Measurements from ENCODE around the gene FXR2. TPM values are rescaled to one million over a fixed set of nuclear protein-coding genes. Genes with fewer than 3 reads are reported as not detected.

FXR2 gene
- total RNA-seq, 2 experiments from 2014 or later, result 32.1 to 32.4 TPM

- ChIA-PET POLR2A (interaction anchor here (0.6 kb wide), 1 partner anchor 175 kb away, joined by 4 read pairs; no protein-coding TSS in a partner anchor), CTCF (ENCODE audit: unreplicated experiment) (no interaction called here)
- peak overlapping the region; percentile 94 for H3K4me2 ChIP-seq (ENCODE audit: low read length)
- H3K27ac ChIP-seq (ENCODE audit: low read depth, low read length, poor library complexity, severe bottlenecking), result no peak overlapping the region
- H3K9me3 ChIP-seq (ENCODE audit: low read length), result no peaks in the 10 kb centered on the region
- no TSS peak for BruUV-seq (replicated peaks)
- no peak overlapping the region for H2AFZ ChIP-seq (ENCODE audit: low read length)
- peaks cover 31% of the 10 kb centered on the region; the same call in 1 of the 2 replicates for H3K79me2 ChIP-seq (ENCODE audit: insufficient read depth, low read depth, low read length)
- peaks cover 48% of the 10 kb centered on the region for H3K36me3 ChIP-seq (ENCODE audit: insufficient read depth, low read length)
- H3K9me2 ChIP-seq (ENCODE audit: insufficient read depth, low read length), result no peaks in the 10 kb centered on the region
- peak overlapping the region; percentile 94 for H3K4me3 ChIP-seq (ENCODE audit: low read depth, low read length, poor library complexity, severe bottlenecking)
- no peaks in the 10 kb centered on the region for H4K20me1 ChIP-seq (ENCODE audit: insufficient read depth, low read length)
- DNase-seq (ENCODE audit: low spot score), result no peak
- intact Hi-C loops (cut with micrococcal nuclease; ENCODE audit: unreplicated experiment), result no loop called here
- peaks cover 40% of the 10 kb centered on the region for H3K4me1 ChIP-seq (ENCODE audit: insufficient read depth, low read length, poor library complexity, severe bottlenecking)
- TF ChIP-seq CTCF (conservative IDR thresholded peaks at IDR 0.05; ENCODE audit: low read length) (no peak), EZH2phosphoT487 (IDR thresholded peaks at IDR 0.05; ENCODE audit: borderline replicate concordance, low read depth, low read length) (no peak)
Observed at GRCh38 chr17:7563115-7563869, 51.4 kb downstream of the FXR2 start.

GRCh38 chr17:7562208-7562605, 52.5 kb downstream of the FXR2 start:
- H3K4me3 ChIP-seq (ENCODE audit: low read depth, low read length, poor library complexity, severe bottlenecking), result peak overlapping the region; percentile 94
- POLR2A ChIA-PET, result no interaction called here
- H3K27ac ChIP-seq (ENCODE audit: low read depth, low read length, poor library complexity, severe bottlenecking), result peak overlapping the region; percentile 80
- intact Hi-C loops (cut with micrococcal nuclease; ENCODE audit: unreplicated experiment), result no loop called here
- H3K36me3 ChIP-seq (ENCODE audit: insufficient read depth, low read length), result peaks cover 40% of the 10 kb centered on the region
- TSS peak; percentile 58 for BruUV-seq (replicated peaks)
- H3K9me3 ChIP-seq (ENCODE audit: low read length), result no peaks in the 10 kb centered on the region
- peak overlapping the region; percentile 77; the same call in 1 of the 2 replicates for H2AFZ ChIP-seq (ENCODE audit: low read length)
- no peaks in the 10 kb centered on the region for H4K20me1 ChIP-seq (ENCODE audit: insufficient read depth, low read length)
- H3K79me2 ChIP-seq (ENCODE audit: insufficient read depth, low read depth, low read length), result peaks cover 31% of the 10 kb centered on the region; the same call in 1 of the 2 replicates
- no peaks in the 10 kb centered on the region for H3K9me2 ChIP-seq (ENCODE audit: insufficient read depth, low read length)
- CTCF ChIA-PET (ENCODE audit: unreplicated experiment), result no interaction called here
- peaks cover 47% of the 10 kb centered on the region for H3K4me1 ChIP-seq (ENCODE audit: insufficient read depth, low read length, poor library complexity, severe bottlenecking)
- DNase-seq (ENCODE audit: low spot score), result no peak
- TF ChIP-seq EZH2phosphoT487 (IDR thresholded peaks at IDR 0.05; ENCODE audit: borderline replicate concordance, low read depth, low read length), result no peak
- TF ChIP-seq CTCF (conservative IDR thresholded peaks at IDR 0.05; ENCODE audit: low read length), result no peak
- peak overlapping the region; percentile 94 for H3K4me2 ChIP-seq (ENCODE audit: low read length)
